NCI-H526 (cell line): ENCODE measurements around the gene PLIN5.

ENCODE experiments used
- DNase-seq, 2 experiments: peaks; one replicate each; lab custom pipeline; 2025; lab: John Stamatoyannopoulos, UW

The PLIN5 gene

DNA sequence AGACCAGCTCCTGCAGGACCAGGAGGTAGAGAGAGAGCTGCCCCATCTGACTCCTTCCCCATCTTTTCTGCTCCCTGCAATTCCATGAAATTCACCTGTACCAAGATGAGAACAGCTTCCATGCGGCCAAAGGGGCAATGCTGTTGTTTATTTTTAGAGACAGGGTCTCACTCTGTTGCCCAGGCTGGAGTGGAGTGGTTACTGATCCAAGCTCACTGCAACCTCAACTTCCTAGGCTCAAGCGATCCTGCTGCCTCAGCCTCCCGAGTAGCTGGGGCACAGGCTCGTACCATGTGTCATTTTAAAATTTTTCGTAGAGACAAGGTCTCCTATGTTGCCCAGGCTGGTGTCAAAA lies 13.2 kb downstream of the PLIN5 start:
- DNase-seq: no peak

DNA sequence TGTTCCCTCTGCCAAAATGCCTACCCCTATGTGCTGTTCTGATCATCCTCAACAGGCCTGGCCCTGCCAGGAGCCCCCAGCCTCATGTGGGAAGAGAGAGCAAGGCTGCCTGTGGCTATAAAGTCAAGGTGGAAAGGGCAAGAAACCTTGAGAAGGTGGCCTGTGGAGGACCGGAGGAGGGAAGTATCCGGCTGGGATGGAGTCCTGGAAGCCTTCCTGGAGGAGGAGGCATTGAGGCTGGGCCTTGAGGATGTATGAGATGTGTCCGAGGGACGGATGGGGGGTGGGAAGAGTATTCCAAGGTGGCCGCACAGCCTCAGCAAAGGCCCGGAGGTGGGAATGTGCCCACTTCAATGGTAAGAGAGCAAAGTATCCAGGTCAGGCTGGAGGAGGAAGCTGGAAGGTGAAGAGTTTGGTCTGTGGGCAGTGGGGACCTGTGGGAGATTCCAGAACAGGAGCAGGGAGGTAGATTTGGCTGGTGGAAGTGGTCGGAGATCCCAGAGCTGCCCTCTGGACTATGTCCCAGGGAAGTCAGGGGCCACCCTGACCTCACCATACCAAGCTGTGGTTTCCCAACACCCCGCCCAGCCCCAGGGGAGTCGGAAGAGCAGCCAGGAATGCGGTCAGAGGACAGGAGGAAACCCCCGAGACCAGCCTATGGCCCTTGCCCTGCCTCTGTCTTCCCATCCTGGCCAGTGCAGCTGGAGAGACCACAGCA lies 13.7 kb downstream of the PLIN5 start:
- DNase-seq: no peak

DNA sequence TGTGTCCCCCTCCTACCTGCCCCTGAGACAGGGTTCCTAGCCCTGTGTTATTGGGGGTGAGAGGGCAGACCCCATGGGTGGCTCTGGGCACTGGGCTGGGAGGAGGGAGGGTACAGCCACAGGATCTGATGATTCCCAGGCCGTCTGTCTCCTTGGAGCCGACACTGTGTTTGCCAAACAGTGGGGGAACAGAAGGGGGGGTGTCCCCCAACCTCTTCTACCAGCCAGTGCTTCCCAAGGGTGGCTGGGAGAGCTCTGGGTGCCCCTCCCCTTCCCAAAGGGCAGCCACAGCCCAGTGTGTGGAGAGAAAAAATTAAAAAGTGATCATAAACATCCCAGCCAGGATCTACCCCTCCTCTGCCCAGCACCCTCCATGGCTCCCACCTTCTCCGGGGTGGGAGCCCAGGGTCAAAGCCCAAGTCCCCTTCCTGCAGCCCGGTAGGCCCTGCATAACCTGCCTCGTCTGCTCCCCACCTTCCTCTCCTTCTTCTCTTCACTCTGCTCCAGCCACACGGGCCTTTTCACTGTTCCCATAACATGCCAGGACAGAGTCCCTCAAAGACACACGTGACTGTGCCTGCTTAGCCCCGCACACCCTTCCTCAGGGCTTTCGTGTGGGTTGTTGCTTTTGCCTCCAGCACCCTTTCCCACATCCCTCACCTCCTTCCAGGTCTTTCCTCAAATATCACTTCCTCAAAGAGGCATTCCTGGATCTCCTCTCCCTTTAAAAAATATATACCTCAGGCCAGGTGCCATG lies 15.3 kb downstream of the PLIN5 start:
- DNase-seq: no peak

DNA sequence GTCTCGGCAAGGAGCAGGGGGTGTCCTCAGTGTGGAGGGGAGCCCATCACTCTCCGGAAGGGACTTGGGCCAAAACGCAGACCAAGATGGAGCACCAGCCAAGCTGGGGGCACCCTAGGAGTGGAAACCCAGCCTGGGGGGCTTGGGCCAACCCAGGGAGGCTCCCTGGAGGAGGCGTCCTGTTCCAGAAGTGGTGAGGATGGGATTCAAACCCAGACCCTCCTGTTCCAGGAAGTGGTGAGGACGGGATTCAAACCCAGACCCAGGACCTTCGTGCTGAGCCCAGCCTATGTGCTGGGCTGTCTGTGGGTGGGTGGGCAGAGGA lies 15.9 kb downstream of the PLIN5 start:
- DNase-seq: no peak

DNA sequence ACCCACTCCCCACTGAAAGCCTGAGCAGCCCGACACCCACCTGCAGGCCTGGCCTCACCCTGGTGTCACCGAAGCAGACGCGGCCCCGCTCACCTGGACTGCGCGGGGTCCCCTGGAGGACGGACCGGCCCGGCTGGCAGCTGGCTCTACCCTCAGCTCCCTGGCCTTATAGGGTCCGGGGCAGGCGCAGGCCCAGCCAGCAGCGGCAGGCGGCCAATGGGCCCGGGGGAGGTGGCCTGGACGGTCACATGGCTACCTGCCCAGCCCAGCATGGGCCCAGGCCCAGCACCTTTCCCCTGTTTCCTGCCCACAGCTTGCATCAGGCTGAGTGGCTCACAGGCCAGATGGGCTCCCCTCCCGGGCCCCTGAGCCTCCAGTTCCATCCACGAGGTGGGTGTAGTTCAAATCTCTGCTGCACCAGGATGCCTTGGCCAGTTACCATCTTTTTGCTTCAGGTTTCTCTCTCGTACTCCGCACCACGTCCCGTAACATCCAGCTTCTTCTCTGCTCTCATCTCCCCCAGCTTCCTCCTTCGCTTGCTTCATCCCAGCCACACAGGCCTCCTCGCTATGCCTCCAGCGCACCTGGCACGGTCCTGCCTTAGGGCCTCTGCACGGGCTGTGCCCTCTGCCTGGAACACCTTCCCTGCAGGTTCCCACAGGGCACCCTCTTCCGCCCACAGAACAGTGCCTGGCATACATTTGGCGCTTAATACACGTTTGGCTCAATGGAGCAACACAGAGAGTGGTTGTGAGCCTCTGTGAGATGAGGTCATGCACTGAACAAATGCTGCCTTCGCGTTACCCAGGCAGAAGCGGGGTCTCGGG lies 16.5 kb downstream of the PLIN5 start, which contains the start of gene PLIN4:
TSS of gene PLIN4 (minus strand) at position 142 of the 827 bp plus-strand sequence. CDS start 214 bp downstream, outside the sequence.
- DNase-seq: no peak

DNA sequence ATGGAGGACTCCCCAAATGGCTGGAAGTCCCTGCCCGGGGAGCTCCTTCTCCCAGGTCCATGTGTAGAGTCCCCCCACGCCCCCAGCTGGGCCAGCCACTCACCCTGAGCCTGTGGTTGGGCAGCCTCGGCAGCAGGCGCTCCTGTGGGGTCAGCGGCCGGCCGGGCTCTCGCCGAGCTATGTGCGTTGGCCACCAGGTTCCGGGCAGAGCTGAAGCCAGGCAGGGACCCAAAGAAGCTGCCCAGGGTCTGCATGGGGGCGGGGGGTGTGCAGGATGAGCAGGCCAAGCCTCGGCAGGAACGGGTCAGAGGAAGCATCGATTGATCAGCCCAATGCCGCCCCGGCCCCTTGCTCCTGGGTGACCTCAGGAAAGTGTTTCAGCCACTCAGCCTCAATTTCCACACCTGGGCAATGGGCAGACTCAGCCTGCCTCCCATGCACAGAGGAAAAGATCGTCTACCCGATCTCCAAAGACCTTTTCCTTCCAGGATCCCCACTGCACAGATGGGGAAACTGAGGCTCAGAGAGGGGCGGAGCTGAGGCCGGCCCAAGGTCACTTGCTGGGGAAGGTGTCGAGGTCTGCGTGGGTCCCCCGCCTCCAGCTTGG lies 17.5 kb downstream of the PLIN5 start:
- no peak for DNase-seq

DNA sequence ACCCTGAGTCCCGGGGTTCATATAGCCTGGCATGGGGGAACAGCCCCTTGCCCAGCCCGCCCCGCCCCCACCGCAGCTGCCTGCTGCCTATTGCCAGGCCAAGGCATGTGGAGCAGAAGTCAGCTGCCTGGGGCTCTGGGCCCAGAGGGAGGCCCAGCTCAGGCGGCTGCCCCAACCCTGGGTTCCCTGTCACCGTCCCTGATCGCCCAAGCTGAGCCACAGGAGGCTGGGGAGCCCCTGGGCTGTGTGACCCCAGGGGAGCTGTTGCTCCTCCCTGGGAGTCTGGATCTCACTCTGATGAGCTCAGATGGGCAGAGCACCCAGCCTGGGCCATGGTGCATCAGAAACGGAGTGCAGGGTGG lies 18.1 kb downstream of the PLIN5 start:
- DNase-seq: no peak

DNA sequence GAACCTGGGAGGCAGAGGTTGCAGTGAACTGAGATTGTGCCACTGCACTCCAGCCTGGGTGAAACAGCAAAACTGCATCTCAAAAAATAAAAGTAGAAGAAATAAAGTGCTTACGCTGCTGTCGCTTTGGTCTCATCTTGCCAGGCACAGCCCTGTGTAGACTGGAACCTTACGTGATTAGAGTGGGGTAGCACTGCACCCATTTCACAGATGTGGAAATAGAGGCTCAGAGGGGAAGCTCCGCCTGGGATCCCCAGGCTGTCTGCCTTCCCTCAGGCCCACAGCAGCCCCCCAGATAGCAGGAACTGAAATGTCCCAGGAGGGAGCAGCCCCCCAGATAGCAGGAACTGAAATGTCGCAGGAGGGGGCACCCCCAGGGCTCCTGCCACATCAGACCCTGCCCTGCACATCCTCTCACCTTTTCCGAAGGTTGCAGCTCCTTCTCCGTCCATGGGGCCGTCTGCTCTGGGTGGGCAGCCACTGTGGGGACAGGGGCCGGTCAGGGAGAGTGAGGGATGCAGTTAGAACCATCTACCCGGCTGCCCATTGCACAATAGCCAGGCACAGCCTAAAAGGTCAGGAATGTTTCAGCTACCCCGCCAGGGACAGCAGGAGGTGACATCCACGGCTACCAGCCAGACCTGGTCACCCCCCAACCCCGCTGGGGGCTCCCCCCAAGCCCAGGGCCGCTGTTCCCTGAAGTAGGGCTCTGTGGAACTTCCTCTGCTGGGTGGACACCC lies 18.7 kb downstream of the PLIN5 start:
- no peak for DNase-seq

DNA sequence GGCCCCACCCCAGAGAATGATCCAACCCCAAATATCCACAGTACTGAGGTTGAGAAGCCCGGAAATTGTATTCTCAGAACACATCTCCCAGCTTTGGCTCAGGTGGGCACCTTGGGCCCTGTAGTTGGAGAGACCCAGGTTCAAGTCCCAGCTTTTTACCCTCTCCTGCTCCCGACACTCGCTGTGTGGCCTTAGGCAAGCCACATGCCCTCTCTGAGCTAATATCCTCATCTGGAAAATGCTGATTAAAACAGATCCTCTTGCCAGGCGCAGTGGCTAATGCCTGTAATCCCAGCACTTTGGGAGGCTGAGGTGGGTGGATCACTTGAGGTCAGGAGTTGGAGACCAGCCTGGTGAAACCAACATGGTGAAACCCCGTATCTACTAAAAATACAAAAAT lies 19.3 kb downstream of the PLIN5 start:
- no peak for DNase-seq

DNA sequence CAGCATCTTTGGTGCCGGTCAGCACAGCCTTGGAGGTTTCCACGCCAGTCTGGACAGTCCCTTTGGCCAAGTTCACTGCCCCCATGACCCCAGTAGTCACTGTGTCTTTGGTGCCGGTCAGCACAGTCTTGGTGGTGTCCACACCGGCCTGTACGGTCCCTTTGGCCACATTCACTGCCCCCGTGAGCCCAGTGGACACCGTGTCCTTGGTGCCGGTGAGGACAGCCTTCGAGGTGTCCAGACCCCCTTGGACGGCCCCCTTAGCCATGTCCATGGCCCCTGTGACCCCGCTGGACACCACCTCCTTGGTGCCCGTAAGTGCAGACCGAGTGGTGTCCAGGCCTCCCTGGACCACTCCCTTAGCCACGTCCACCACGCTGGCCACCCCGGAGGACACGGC lies 21.8 kb downstream of the PLIN5 start:
- no peak for DNase-seq

DNA sequence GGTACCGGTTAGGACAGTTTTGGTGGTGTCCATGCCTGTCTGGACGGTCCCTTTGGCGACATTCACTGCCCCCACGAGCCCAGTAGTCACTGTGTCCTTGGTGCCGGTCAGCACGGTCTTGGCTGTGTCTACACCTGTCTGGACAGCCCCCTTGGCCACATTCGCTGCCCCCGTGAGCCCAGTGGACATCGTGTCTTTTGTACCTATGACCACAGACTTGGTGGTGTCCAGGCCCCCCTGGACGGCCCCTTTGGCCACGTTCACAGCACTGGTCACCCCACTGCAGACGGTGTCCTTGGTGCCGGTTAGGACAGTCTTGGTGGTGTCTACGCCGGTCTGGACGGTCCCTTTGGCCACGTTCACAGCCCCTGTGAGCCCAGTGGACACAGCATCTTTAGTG lies 23.0 kb downstream of the PLIN5 start:
- DNase-seq: no peak

DNA sequence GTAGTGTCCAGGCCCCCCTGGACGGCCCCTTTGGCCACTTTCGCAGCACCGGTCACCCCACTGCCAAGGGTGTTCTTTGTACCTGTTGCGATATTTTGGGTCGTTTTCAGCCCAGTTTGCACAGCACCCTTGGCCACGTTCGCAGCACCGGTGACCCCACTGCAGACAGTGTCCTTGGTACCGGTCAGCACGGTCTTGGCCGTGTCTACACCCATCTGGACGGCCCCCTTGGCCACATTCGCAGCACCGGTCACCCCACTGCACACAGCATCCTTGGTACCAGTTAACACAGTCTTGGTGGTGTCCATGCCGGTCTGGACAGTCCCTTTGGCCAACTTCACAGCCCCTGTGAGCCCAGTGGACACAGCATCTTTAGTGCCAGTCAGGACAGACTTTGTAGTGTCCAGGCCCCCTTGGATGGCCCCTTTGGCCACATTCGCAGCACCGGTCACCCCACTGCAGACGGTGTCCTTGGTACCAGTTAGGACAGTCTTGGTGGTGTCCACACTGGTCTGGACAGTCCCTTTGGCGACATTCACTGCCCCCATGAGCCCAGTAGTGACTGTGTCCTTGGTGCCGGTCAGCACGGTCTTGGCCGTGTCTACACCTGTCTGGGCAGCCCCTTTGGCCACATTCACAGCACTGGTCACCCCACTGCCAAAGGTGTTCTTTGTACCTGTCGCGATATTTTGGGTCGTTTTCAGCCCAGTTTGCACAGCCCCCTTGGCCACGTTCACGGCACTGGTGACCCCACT lies 23.5 kb downstream of the PLIN5 start:
- no peak for DNase-seq

DNA sequence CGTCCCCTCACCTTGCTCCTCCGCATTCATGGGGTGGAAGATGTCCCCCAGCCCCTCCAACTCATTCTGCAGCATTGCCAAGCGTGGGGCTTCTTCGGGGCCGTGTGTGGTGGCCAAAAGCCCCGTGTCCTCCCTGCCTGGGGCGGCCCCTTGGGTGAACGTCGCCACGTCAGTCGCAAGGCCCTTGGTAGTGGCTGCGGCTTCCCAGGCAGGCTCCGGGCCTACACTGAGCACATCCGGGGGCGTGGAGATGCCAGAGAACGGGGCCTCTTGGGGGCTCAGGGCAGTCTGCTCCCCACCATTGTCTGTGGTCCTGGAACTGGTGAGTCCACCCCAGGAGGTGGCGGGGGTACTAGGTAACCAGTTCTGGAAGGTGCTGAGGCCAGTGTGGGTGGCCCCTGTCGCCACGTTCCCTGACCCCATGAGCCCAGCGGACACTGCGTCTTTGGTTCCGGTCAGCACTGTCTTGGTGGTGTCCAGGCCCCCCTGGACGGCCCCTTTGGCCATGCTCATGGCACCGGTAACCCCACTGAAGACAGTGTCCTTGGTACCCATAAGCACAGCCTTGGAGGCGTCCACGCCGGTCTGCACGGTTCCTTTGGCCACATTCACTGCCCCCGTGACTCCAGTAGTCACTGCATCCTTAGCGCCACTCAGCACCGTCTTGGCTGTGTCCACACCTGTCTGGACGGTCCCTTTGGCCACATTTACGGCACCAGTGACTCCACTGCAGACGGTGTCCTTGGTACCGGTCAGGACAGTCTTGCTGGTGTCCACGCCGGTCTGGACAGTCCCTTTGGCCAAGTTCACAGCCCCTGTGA lies 24.4 kb downstream of the PLIN5 start:
- DNase-seq: no peak

DNA sequence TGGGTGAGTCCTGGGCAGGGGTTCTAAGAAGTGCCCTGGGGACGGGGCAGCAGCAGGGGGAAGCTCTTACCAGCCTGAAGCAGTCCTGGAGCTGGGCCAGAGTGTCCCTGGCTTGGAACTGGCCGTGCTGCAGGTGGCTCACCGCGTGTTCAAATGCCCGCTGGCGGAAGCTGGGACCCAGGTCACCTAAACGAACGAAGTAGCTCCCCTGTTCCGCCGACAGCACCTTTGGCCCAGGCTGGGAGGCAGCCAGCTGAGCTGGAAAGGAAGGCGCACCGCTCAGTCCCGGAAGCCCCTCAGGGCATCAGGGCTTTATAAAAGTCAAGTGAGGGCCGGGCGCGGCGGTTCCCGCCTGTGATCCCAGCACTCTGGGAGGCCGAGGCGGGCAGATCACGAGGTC lies 26.3 kb downstream of the PLIN5 start:
- DNase-seq: no peak

DNA sequence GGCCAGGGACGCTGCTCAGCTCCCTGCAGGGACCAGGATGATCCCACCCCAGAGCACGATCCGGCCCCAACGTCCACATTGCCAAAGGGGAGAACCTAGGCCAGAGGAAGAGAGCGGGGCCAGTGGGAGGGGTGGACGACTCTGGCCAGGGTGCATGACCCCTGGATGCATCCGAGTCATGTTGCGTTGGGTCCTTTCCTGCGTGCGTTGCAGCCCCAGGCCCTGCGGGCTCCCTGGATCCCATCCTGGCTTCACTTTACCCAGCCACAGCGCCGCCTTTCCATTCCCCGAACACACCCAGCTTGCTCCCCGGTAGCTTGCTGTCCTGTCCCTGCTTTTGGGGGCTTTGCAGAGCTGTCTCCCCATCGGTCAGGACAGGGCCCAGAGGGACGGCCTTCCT lies 27.2 kb downstream of the PLIN5 start:
- no peak for DNase-seq

DNA sequence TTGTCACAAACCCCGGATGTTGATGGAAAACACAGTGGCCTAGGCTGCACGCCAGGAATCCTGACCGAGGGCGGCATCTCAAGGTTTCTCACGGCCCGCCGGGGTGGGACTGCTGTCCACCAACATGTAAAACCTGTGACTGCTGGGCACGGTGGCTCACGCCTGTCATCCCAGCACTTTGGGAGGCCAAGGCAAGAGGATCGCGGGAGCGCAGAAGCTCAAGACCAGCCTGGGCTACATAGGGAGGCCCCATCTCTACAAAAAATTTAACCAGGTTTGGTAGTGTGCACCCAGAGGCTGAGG lies 27.9 kb downstream of the PLIN5 start:
- no peak for DNase-seq

DNA sequence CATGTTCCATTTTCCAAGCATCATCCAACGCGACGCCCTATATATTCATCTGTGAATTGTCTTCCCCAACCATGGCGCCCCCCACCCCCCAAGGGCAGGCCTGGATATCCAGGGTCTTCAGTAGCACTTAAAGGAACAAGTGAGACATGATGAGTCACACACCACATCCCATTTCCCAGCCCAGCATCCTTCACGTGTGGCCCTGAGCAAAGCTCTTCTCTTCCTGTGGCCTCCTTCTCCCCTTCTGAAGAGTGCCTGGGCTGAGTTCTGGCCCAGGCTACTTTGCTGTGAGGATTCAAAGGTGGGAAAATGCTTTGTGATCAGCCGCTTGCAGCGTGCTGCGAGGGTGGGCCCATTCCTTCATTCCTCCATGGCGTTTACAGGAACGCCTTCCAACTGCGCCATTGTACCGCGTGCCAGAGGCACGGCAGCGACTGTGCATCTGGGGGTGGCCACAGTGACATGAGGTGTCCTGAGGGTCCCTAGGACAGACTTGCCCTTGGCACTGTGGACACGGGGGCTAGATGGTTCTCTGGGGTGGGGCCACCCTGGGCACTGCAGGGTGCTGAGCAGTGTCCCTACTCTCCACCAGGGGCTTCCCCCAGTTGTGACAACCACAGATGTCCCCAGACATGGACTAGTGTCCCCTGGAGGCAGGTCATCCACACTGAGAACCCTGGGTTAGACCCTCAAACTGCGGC lies 28.4 kb downstream of the PLIN5 start:
- no peak for DNase-seq

DNA sequence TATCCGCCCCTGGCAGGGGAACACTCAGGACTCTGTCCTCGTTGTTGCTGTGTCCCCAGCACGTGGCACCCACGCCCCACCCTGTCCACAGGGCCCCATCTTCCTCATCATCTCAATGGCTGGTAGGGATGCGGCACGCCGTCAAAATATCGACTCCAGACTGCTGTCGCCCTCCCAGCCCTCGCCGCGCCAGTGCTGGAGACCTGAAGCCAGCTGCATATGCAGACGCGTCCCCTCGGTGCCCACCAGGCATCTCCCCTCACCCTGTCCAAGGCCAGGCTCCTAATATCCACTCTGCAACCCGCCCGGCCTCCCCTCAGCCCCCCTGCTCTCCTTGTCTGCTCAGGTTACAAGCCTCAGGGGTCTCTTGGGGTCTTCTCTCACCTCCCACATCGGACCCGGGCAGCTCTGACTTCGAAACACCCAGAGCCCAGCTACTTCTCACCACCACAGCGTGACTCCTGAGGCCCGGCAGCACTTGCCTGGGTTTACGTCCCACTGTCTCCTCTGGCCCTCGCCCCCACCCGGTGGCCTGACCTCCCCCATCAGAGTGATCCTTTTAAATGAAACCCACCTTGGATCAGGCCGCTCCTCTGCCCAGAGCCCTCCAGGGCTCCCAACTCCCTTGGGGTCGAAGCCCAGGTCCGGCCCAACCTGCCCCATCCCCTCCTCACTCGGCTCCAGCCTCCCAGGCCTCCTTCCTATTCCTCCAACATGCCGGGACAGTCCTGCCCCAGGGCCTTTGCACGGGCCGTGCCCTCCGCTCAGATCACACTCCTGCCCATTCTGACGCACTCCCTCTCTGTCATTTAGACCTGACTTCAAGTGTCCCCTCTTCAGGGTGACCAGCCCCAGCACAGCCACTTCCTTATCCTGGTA lies 29.2 kb downstream of the PLIN5 start:
- no peak for DNase-seq
